NCI-H2171 treated with DMSO at 0.1 percent for 48 hours (cell line): ENCODE results near the gene BAIAP2L1.

Source experiments
- DNase-seq: peaks from one replicate; lab custom pipeline; 2025; lab: John Stamatoyannopoulos, UW

BAIAP2L1 gene

DNA sequence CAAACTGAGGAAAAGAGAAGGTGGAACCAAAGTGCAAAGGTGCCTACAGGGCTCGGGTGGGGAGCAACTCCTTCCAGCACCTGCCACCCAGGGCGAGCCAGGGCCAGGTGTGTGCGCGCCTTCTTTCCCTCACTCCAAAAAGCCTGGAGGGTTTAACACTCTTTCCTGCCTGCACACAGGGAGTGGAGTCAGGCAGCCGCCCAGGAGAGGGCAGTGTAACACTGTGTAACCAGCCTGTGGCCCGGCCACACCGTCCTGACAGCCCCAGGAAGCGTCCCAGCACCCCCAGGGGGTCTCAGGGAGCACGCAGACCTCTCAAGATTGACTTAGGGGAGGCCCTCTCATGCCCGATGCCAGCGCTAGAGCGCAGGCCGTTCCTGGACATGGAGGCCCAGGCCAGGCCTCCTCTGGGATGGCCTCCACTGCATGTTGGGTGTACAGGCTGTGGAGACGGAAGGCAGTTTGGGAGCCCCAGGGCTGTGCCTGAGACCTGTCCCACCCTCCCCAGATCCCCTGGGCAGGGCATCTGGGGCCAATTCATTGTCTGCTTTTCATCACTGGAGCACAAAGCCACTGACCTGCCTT, 106.0 kb downstream of the BAIAP2L1 start:
- DNase-seq: peak; percentile 67

DNA sequence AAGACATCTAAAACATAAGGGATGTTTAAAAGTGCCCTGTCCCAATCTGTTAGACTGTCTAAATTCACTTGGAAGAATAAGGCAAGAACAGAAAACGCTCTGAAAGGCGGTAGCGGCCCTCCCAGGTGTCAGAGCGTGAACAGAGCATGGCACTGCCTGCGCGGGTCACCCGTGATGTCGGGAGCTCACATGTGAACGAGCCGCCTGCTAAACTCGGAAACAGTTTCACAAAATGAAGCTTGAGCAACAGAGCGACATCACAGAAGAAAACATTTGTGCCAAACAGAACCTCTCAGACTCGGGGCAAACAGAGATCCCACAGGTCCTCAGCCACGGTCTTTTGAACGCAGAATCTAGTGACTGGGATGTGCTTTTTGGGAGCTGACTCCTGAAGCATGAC, 106.6 kb downstream of the BAIAP2L1 start:
- DNase-seq: no peak

DNA sequence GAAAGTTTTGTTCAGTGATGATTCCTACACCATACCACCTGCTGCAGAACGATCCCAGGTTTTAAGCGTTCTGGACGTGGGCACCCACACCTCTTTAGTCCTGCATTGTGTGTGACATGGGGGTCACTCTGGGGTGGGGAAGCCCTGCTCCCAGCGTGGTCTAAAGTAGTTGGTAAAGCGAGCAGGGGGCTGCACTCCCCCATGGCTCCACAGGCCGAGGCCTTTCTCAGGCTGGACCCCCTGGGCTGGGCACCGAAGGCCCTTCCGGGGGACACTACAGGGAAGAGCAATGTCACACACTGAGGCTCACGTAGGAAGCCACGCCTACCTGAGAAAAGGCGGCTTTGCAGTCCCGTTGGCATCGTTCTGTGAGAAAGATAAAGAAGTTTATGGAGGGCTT, 107.1 kb downstream of the BAIAP2L1 start:
- no peak for DNase-seq

DNA sequence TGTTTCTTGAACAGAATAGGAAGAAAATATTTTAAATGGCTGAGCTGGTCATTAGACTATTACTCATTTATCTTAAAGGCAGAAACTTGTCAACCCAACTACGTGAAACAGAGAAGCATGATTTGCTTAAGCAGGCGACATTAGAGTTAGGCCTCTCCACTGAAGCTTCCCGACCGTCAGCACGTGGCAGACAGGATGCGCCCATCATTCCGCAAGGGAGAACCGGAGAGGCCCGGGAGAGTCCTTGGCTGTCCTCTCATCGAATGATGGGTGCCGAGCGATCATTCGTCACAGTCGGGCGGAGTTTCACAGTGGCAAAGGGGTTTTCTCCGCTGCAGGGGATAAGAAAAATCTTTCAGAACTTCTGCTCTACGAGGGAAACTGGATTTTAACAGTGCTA, 107.6 kb downstream of the BAIAP2L1 start:
- DNase-seq: no peak

DNA sequence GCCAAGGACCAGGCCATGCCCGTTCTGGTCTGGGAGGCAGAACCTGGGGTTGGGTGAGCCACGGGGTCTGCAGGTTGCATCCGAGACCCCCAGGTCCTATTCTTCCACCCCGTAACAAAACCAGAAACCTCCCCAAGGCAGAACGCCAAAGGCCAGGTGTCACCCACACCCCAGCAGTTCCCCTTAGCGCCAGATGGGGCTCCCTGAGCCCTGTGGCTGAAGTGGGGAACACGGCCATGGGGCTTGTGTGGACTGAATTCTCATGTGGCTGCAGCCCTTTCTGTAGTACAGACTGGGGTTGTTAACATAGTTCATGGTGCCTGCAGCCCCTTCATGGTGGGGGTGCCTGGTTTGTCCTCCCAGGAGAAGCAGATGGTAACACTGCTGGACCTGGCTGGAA, 109.2 kb downstream of the BAIAP2L1 start:
- DNase-seq: no peak

DNA sequence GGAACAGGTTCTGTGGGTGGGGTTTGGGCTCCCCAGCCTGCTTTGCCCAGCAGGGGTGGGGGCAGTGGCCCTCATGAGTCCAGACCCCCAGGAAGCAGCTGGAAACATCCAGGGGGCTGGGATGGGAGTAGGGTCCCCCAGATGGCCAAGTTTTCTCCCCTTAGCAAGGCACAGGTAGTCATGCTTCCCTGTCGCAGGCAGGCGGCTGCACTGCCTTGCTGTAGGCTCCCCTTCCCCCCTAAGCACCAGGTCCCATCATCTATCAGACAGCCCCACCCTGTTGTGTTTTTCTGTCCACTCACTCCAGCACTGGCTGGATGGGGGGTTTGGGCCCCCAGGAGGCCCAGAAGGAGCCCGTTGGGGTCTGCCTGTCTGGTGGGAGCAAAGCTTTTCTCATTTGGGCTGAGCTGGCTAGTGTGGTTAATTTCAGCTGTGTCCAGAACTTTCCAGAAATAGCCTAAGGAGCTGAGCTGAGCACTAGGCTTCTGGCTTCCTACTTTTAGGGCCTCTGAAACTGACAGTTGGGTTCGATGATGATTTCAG, 111.5 kb downstream of the BAIAP2L1 start:
- DNase-seq: no peak

DNA sequence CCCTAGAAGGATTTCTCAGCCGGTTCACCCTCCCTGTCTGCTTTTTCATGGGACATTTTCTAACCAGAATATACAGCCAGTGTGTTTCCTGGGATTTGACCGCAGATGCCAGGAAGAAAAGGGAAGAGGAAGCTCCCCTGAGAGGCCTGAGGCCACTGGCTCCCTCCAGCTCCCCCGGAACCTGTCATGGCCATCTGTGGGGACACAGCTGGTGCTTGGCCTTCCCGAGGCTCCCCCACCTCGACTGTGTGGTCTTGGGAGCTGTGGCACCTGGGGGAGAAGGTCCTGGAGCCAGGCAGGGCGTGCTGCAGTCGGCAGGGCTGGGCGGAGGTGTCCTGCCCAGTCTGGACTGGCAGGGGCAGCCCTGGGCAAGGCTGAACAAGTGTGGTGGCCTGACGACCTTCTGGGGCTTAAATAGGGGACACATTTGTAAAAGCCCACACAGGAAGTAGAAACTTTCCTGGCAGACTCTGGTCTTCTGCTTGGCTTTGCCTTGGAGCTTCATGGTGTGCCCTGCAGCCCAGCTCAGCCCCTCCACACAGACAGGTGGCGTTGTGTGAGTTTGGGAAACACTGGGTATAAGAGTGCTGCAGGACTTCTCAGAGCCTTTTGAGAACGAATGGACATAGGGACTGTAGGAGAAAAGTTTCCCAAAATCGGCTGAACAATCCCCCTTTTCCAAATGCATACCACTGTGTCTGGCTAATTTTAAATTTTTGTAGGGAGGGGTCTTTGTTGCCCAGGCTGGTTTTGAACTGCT, 112.6 kb downstream of the BAIAP2L1 start:
- DNase-seq: no peak

DNA sequence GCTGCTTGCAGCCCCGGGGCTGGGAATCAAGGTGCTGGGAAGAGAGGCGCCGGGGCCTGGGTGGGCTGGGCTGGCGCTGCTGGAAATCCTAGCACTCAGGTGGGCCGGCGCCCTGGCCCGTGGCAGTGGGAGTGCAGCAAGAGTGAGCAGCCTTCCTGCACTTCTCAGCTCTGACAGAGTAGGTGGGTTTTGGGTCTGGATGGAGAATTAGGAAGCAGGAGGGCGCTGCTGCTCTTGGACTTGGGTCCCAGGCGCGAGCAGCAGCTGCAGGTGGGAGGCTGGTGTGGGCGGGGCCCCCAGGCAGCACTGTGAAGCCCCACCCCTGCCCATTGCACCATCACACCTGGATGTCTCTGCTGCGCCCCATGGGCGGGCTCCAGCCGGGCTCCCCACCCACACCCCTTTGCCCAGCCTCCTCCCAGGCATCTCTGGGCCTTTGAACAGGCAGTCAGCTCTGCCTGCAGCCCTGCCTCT, 113.4 kb downstream of the BAIAP2L1 start:
- DNase-seq: peak; percentile 27

DNA sequence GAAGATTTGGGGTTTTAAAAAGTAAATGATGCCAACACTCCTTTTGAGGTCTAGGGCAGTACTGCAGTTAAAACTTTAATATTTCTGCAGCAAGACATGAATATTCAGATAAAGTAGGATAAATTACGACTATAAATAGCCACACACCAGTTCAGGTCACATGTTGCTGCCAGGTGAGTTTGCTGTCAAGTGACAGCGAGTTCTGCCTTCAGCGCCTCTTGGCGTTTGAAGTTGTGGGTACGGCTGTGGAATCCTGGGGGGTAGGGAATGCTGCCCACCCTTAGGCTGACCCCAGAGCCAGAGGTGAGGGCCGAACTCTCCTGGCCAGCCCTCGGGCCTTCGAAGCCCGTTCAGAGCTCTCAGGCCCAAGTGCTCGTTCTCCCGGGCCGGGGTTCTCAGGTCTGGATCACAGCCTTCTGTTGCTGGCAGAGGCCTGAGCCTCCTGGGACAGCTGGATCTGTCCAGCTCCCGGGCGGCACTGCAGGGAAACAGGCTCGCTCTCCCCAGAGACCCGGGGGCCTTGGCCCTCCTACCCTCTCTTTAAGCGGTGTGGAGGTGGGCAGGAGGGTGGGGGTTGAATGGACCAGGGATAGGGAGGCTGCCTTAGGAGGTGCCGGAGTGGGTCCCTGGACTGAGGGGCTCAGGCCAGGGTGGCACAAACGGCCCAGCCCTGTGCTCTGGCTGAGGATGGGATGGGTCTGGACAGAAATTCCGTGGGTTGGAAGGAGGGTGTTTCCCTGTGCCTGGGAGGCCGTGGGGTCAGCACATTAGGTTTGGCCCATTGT, 114.0 kb downstream of the BAIAP2L1 start:
- no peak for DNase-seq

DNA sequence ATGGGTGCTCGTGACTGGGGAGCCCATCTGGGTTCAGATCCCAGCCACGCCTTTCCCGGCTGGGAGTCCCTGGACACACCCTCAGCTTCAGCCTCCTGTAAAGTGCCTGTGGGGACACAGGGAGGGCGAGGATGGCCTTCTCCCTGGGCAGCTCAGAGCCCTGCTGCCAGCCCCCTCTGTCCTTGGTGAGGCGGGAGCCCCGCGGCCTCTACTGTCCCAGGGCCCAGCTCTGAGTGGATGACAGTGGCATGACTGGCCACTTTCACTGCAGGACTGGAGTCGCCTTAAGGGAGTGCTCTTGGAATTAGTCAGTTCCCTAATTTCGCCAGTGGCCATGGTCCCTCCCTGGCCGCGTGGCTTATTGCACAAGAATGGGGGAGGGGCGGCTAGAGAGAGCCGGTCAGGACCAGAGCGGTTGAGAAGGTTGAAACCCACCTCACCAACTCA, 114.8 kb downstream of the BAIAP2L1 start:
- no peak for DNase-seq

DNA sequence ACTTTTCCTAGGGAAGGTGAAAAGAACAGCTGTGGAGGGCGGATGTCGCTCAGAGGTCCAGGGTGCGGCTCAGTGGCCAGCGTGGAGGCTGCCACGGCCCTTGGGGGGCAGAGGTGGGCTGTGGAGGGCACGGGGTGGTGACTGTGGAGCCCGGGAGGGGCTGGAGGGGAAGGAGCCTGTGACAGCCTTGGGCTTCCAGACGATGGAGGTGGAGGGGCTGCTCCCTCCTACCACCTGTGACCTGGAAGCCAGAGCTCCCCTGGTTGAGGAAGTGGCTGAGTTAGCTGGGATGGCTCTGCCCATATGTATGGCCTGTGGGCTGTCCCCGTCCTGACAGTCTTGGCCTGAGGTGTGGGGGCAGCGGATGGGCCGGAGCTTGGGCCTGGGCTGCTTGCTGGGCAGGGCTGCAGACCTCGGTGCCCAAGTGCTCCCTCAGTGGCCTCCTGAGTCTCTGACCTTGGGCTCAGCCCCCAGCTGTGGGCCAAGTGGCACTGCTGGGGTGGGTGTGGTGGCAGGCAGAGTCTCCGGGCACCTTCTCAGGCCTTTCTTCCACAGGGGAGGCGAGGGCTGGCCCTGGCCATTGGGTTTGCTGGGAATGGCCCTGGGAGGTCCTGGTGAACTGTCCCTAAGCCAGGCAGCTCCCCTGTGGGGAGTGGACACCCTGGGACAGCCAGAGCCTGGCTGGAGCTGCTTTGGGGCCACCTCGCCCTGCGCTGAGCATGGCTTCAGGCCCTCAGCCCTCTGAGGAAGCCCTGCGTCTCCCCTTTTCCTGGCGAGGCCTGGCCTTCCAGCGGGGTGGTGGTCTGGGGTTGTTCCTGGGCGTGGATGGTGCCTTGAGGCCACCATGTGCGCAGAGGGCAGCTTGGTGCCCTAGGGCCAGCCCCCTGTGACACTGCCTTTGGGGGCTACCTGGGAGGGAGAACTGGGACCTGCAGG, 115.5 kb downstream of the BAIAP2L1 start:
- DNase-seq: no peak

DNA sequence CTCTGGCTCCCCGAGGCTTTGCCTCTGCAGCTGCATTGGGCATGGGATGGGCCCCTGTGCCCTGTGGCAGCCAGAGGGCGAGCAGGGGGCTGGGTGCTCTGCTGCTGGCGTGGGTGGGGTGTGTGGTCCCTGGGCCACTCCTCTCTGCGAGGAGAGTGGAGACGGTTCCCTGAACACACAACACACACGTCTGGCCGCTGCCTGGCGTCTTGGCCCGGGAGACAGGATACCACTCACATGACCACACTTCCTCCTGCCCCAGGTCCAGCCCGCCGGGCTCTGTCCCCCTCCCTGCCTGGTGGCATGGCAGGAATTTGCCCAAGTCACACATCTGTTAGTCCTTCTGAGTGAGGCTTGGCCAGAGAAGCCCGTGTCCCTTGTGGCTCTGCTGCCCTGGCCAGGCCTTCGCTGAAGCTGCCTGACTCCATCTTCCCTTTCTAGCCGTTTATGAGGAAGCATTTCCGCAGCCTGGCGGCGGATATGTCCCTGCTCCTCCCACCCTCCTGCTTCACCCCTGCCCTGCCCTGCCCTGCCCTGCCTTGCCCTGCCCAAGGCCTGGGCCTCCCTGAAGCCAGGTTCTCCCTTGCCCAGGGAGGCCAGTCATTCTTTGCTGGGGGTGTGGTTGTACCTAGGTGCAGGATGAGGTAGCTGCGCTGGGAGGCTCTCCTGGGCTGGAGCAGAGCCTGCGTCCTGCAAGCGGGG, 116.4 kb downstream of the BAIAP2L1 start:
- no peak for DNase-seq

DNA sequence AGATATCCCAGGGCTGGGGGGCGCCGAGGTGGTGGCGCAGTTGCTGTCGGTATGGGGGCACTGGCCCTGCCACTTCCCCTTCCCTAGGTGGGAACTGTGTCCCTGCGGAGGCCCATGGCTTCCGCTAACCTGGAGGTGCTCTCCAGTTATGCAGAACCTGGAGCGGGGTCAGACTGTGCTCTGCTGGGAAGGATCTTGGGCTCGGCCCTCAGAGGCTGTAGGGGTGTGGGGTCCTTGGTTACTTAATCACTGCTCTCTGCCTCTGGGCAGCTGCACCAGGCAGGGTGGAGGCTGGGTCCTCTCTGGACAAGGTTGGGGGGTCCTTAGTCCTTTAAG, 117.0 kb downstream of the BAIAP2L1 start:
- no peak for DNase-seq

DNA sequence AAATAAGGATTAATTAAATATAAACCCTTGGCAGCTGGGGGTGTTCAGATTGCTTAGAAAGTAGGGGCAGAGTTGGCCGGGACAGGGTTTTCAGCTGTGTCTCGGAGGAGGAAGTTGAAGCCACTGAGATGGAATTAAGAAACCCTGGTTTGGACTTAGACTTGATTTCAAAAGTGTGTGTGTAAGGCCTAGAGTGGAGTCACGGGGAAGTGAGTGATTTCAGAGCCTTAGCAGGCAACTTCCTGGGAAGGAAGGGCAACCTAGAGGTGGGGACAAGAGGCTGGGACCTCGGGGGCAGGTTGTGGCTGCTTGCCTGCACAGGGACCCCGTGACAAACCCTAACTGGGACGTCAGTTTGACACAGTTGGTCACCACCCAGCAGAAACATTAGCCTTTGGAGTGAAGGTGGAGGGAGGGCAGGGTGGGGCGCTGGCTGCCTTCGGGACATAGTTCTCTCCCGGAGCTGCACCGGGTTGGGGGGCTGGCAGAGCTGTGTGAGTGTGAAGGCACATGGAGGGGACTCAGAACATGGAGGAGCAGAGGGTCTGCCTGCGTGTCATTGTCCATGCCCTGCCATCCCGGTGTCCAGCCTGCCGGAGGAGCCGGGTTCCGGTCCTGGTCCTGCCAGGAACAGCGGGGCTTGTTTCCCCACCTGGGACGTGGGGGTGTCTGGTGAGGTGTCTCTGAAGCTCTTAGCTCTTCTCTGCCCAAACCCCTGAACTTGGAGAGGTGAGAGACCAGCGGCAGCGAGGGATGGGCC, 117.6 kb downstream of the BAIAP2L1 start:
- DNase-seq: no peak

DNA sequence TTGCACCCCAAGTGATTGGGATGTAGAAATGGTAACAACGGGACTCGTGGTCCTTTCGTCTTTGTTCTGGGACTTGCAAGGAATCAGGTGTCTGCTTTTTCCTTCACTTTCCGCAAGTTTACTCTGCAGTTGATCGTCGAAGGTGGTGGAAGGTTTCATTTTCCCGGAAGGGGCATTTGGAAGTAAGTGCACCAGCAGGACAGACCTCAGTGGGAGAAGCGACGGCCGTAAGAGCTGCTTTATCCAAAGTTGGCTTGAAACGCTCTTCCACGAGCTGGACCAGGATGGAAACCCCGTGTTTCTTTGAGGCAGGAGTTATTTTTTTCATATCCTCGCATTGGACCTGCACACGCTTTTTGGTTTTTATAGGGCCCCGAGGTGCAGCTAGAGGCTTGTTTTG, 118.2 kb downstream of the BAIAP2L1 start:
- no peak for DNase-seq

DNA sequence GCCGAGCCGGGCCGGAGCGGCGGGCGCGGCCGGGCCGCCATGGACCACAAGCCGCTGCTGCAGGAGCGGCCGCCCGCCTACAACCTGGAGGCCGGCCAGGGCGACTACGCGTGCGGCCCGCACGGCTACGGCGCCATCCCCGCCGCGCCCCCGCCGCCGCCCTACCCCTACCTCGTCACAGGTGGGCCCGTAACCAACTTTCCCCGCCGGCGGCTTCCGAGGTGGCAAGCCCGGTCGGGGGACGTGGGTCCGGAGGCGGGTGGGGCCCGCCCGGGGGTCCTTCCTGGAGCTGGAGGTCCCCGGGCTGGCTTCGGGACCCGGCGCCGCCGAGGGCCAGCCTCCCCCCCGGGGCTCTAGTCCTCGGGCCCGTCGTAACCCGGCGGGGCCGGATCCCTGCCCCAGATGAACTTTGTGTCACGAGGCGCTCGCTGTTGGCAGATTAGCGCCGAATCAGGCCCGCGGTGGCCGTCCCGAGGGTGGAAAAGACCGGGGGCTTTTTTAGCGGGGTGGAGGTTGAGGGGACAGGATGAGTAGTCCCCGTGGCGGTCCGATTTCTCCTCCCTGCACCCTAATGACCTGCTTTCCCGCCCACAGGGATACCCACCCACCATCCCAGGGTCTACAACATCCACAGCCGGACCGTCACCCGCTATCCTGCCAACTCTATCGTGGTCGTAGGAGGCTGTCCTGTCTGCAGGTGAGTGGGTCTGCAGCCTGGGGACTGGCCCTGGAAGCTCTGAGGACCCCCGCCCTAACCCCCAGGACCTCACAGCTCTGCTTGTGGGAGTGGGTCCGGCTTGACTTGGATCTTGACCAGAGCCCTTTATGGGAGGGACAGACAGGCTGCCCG, 118.9 kb downstream of the BAIAP2L1 start:
- no peak for DNase-seq

DNA sequence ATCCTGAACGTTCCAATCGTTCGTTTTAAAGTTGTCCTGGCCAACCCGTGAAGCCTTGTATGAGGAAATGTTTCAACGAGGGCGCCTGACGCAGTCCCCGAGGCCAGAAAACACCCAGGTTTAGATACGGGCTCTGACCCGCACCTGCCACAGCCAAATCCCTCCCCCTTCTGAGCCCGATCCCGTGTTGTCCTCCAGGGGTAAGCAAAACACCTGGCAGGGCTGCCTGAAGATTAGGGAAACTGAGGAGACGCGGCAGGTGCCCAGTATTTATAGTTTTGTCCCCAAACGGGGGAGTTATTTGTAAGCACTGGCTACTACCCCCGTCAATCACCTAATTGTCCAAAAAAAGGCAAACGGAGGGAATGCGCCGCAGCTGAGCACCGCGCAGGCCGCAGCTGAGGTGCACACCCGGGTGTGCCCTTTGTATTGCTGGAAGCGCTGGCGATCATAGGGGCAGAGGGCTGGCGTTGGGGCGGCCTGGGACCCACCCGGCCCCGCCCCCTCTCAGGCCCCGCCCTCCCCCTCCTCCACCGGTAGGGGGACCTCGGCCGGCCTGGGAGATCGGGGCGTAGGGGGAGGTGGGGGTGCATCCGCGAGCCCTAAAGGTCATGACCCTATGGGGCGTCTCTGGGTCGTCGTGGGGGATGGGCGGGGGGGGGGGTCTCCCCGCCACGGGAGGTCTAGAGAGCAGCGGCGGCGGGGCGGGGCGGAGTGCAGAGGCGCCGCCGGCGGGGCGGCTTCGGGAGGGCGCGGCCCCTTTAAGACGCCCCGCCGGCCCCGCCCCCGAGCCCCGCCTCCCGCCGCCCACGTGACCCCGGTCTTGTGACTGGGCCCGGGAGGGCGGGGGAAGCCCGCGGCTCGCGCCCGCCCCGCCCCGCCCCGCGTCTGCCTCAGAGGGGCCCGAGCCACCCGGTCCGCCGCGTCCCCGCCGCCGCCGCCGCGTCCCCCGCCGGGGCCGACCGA, 119.8 kb downstream of the BAIAP2L1 start, which contains the start of gene BRI3:
BRI3 (plus strand) TSS at position 896 of the 966 bp plus-strand sequence. CDS start 110 bp downstream, outside the sequence.
- peak; percentile 89 for DNase-seq

DNA sequence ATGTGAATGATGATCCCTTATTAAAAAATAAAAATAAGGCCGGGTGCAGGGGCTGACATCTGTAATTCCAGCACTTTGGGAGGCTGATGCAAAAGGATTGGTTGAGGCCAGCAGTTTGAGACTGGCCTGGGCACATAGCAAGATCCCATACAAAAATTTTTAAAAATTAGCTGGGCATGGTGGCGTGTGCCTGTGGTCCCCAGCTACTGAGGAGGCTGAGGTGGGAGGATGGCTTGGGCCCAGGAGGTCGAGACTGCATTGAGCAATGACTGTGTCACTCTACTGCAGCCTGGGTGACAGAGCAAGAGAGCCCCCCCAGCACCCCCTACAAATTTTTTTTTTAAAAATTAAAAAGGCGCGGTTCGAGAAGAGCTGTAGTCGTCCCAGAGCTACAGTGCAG, 120.6 kb downstream of the BAIAP2L1 start:
- DNase-seq: no peak
